CD14-positive monocyte (primary cell): Measurements from ENCODE around the gene RCAN3. TPM values are rescaled to one million over a fixed set of nuclear protein-coding genes. Genes with fewer than 3 reads are reported as not detected.

Experiments used
- DNase-seq, 3 donors: peaks; one replicate each; pipeline ENCODE4 v3.0.0-alpha.2; 2011 to 2022
- H2AFZ ChIP-seq: 2 replicates; pipeline ENCODE4 v1.6.0; 2012; ENCODE audit warnings: mild to moderate bottlenecking, low read depth, low read length, inconsistent platforms; ENCODE audit not compliant: insufficient read depth, poor library complexity, severe bottlenecking
- H3K27ac ChIP-seq, 2 donors: 1 replicate in 1 of 2; 2 replicates in 1 of 2; pipeline ENCODE4 v1.5.1; 2012 to 2013; ENCODE audit warnings: low read length in 2 of 2, control low read depth in 1 of 2, inconsistent platforms in 1 of 2, low read depth in 1 of 2, mild to moderate bottlenecking in 1 of 2
- H3K27me3 ChIP-seq, 2 donors: one replicate each; pipeline versions ENCODE4 v1.6.0 to v1.6.1; 2011 to 2013; ENCODE audit warnings: low read length in 2 of 2; ENCODE audit not compliant: control insufficient read depth in 2 of 2, insufficient read depth in 2 of 2
- H3K36me3 ChIP-seq, 2 donors: replicated peaks in 1 of 2; 1 replicate in 1 of 2; 2 replicates in 1 of 2; pipeline versions ENCODE4 v1.5.1 to v1.6.1; 2012 to 2013; ENCODE audit warnings: low read length in 2 of 2, control low read depth in 1 of 2, inconsistent platforms in 1 of 2, mild to moderate bottlenecking in 1 of 2; ENCODE audit not compliant: insufficient read depth in 2 of 2, control insufficient read depth in 1 of 2
- H3K4me1 ChIP-seq, 2 donors: 1 replicate in 1 of 2; 2 replicates in 1 of 2; pipeline versions ENCODE4 v1.5.1 to v1.6.1; 2012 to 2013; ENCODE audit warnings: low read length in 2 of 2, control low read depth in 1 of 2, inconsistent platforms in 1 of 2, mild to moderate bottlenecking in 1 of 2, moderate library complexity in 1 of 2; ENCODE audit not compliant: insufficient read depth in 2 of 2, control insufficient read depth in 1 of 2
- H3K4me2 ChIP-seq: replicated peaks from 2 replicates; pipeline ENCODE3; 2012; ENCODE audit warnings: low read length, moderate library complexity, mild to moderate bottlenecking; ENCODE audit not compliant: poor library complexity, severe bottlenecking; ENCODE audit errors: extremely low read depth
- H3K4me3 ChIP-seq, 3 experiments: fragments of 200-600 bp in 1 of 3; sonication (generic) in 1 of 3; replicated peaks in 1 of 3; 1 replicate in 2 of 3; 2 replicates in 1 of 3; pipeline ENCODE4 v1.5.1; 2011 to 2013; ENCODE audit warnings: low read length in 3 of 3, mild to moderate bottlenecking in 3 of 3, control low read depth in 2 of 3, low read depth in 2 of 3, inconsistent platforms in 1 of 3, moderate library complexity in 1 of 3
- H3K79me2 ChIP-seq: 2 replicates; pipeline ENCODE4 v1.6.0; 2012; ENCODE audit warnings: mild to moderate bottlenecking, control low read depth, inconsistent platforms, low read length, moderate library complexity; ENCODE audit not compliant: insufficient read depth
- H3K9ac ChIP-seq: 2 replicates; pipeline ENCODE4 v1.6.0; 2017; ENCODE audit warnings: low read length, mild to moderate bottlenecking; ENCODE audit not compliant: insufficient read depth, poor library complexity, severe bottlenecking
- H3K9me3 ChIP-seq, 2 donors: replicated peaks in 1 of 2; 1 replicate in 1 of 2; 2 replicates in 1 of 2; pipeline versions ENCODE4 v1.5.1 to v1.6.1; 2012 to 2013; ENCODE audit warnings: low read length in 2 of 2, control low read depth in 1 of 2; ENCODE audit not compliant: control insufficient read depth in 1 of 2, insufficient read depth in 1 of 2
- H4K20me1 ChIP-seq: 2 replicates; pipeline ENCODE4 v1.6.0; 2012; ENCODE audit warnings: mild to moderate bottlenecking, low read length, control low read depth, moderate library complexity; ENCODE audit not compliant: insufficient read depth
- H3K27ac Mint-ChIP-seq, 7 donors: one replicate each; pipeline ENCODE4 v1.8.0; 2020; ENCODE audit warnings: mild to moderate bottlenecking in 7 of 7, mixed read lengths in 7 of 7, moderate library complexity in 6 of 7, inconsistent platforms in 2 of 7
- H3K27me3 Mint-ChIP-seq, 3 donors: one replicate each; pipeline ENCODE4 v1.8.0; 2021 to 2022; ENCODE audit warnings: low read depth in 3 of 3, mild to moderate bottlenecking in 3 of 3, mixed read lengths in 3 of 3, moderate library complexity in 3 of 3, inconsistent platforms in 1 of 3
- H3K36me3 Mint-ChIP-seq, 2 donors: one replicate each; pipeline ENCODE4 v1.8.0; 2020; ENCODE audit warnings: mixed read lengths in 2 of 2, inconsistent platforms in 1 of 2, mild to moderate bottlenecking in 1 of 2
- H3K4me1 Mint-ChIP-seq: one replicate; pipeline ENCODE4 v1.8.0; 2020; ENCODE audit warnings: mild to moderate bottlenecking, mixed read lengths
- H3K4me3 Mint-ChIP-seq, 2 donors: one replicate each; pipeline ENCODE4 v1.8.0; 2020; ENCODE audit warnings: mild to moderate bottlenecking in 2 of 2, mixed read lengths in 2 of 2, moderate library complexity in 1 of 2
- H3K9me3 Mint-ChIP-seq, 7 donors: one replicate each; pipeline ENCODE4 v1.8.0; 2020 to 2022; ENCODE audit warnings: mixed read lengths in 7 of 7, mild to moderate bottlenecking in 6 of 7, moderate library complexity in 6 of 7, inconsistent platforms in 2 of 7
- WGBS: methylation state at CpG from one replicate; pipeline ENCODE4 v1.1.5; 2013; ENCODE audit warnings: missing lambda C conversion rate; ENCODE audit not compliant: insufficient coverage; 5-methylcytosine and 5-hydroxymethylcytosine counted together
- intact Hi-C, 2 donors: fragments of 100-400 bp; cut with micrococcal nuclease; formaldehyde crosslinking; loops; one replicate each; pipeline versions ENCODE4 v1.15.0 to v1.15.1; 2023
- polyA plus RNA-seq, 3 donors: library from polyadenylated mRNA; depleted of rRNA in 1 of 3; unstranded in 2 of 3; stranded (reverse) in 1 of 3; fragments of 300-500 nt in 2 of 3; fragments of >200 nt in 1 of 3; fragmentation: Illumina TruSeq in 2 of 3; gene quantifications; 1 replicate in 2 of 3; 2 replicates in 1 of 3; pipeline ENCODE4 v1.2.3, GENCODE V29; 2012 to 2021
- TF ChIP-seq, protein P1 (sequence below): fragments of 200-600 bp; IDR thresholded peaks from one replicate; pipeline ENCODE4 v1.8.0; 2022; ENCODE audit warnings: antibody characterized with exemption, mild to moderate bottlenecking

Gene RCAN3
- polyA plus RNA-seq, 3 donors: 7.1 to 9.1 (median 8.8) TPM

GRCh38 chr1:24476571-24476970, 26.1 kb upstream of the RCAN3 start:
- Mint-ChIP-seq H3K36me3 (peaks cover 0 to 5% of the 10 kb centered on the region in 2 donors), H3K4me1 (peaks cover 16% of the 10 kb centered on the region), H3K9me3 (peaks cover 0 to 2% (median 0%) of the 10 kb centered on the region in 7 donors), H3K4me3 (no peak overlapping the region), H3K27me3 (peaks cover 0 to 1% (median 0%) of the 10 kb centered on the region in 3 donors), H3K27ac (no peak overlapping the region)
- Histone ChIP-seq H3K4me1 (peaks cover 14 to 16% of the 10 kb centered on the region in 2 donors), H2AFZ (no peak overlapping the region), H3K27me3 (no peaks in the 10 kb centered on the region), H3K79me2 (no peaks in the 10 kb centered on the region), H3K4me3 (no peak overlapping the region), H3K9me3 (no peaks in the 10 kb centered on the region), H3K4me2 (no peak overlapping the region), H4K20me1 (no peaks in the 10 kb centered on the region), H3K9ac (no peak overlapping the region), H3K27ac (no peak overlapping the region), H3K36me3 (no peaks in the 10 kb centered on the region)
- DNase-seq: no peak
- no CpG with 5 or more reads among the region's 2 CpGs for WGBS
- intact Hi-C loops: no loop called here
- TF ChIP-seq, protein P1, sequence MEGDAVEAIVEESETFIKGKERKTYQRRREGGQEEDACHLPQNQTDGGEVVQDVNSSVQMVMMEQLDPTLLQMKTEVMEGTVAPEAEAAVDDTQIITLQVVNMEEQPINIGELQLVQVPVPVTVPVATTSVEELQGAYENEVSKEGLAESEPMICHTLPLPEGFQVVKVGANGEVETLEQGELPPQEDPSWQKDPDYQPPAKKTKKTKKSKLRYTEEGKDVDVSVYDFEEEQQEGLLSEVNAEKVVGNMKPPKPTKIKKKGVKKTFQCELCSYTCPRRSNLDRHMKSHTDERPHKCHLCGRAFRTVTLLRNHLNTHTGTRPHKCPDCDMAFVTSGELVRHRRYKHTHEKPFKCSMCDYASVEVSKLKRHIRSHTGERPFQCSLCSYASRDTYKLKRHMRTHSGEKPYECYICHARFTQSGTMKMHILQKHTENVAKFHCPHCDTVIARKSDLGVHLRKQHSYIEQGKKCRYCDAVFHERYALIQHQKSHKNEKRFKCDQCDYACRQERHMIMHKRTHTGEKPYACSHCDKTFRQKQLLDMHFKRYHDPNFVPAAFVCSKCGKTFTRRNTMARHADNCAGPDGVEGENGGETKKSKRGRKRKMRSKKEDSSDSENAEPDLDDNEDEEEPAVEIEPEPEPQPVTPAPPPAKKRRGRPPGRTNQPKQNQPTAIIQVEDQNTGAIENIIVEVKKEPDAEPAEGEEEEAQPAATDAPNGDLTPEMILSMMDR: no peak

DNA sequence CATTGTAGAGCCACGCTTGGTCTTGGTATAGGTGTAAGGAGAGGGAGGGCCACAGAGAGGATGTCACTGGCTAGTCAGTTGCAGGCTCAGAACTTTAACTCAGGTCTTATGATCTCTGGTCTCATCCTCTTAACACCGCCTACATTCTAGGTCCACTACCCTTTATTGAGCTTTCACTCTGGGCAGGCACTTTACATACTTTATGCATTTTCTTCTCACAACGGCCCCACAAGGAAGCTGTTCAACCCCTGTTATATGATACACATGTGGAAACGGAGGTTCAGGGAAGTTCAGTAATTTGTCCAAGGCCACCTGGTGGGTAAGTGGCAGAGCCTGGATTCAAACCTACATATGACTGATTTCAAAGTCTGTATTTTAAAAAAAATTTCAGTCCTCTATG, 25.3 kb upstream of the RCAN3 start:
- Mint-ChIP-seq H3K4me1 (peaks cover 18% of the 10 kb centered on the region), H3K4me3 (no peak overlapping the region), H3K27me3 (peaks cover 0 to 1% (median 0%) of the 10 kb centered on the region in 3 donors), H3K9me3 (peaks cover 0 to 7% (median 2%) of the 10 kb centered on the region in 7 donors), H3K36me3 (peaks cover 0 to 5% of the 10 kb centered on the region in 2 donors), H3K27ac (no peak overlapping the region)
- Histone ChIP-seq H4K20me1 (no peaks in the 10 kb centered on the region), H3K4me1 (peaks cover 21 to 23% of the 10 kb centered on the region in 2 donors), H3K9me3 (no peaks in the 10 kb centered on the region), H2AFZ (no peak overlapping the region), H3K4me2 (no peak overlapping the region), H3K27me3 (no peaks in the 10 kb centered on the region), H3K9ac (no peak overlapping the region), H3K79me2 (no peaks in the 10 kb centered on the region), H3K36me3 (no peaks in the 10 kb centered on the region), H3K27ac (no peak overlapping the region), H3K4me3 (no peak overlapping the region)
- intact Hi-C loops: no loop called here
- 80% methylated on average over 1 of the region's 4 CpGs for WGBS
- TF ChIP-seq, protein P1: no peak
- DNase-seq: no peak
